Right atrium auricular region (tissue), 2 donors: ENCODE measurements around the gene HIBADH. TPM values are rescaled to one million over a fixed set of nuclear protein-coding genes. Genes with fewer than 3 reads are reported as not detected.

Experiments
- DNase-seq: peaks from one replicate; pipeline ENCODE4 v3.0.0-alpha.2; 2019; ENCODE audit warnings: low spot score
- H3K27ac ChIP-seq, 2 donors: fragments of 200-600 bp; sonication (generic); 1 replicate in 1 of 2; 2 replicates in 1 of 2; pipeline ENCODE4 v1.5.1; 2016 to 2019
- H3K27me3 ChIP-seq, 2 donors: fragments of 200-600 bp; sonication (generic); one replicate each; pipeline versions ENCODE4 v1.5.1 to v1.6.0; 2017 to 2019
- H3K36me3 ChIP-seq: fragments of 200-600 bp; sonication (generic); one replicate; pipeline ENCODE4 v1.5.1; 2016
- H3K4me1 ChIP-seq, 2 donors: fragments of 200-600 bp; sonication (generic); one replicate each; pipeline versions ENCODE4 v1.5.1 to v1.6.0; 2017 to 2019
- H3K4me3 ChIP-seq, 2 donors: fragments of 200-600 bp; sonication (generic); 1 replicate in 1 of 2; 2 replicates in 1 of 2; pipeline ENCODE4 v1.5.1; 2017 to 2019; ENCODE audit warnings: mild to moderate bottlenecking in 1 of 2, moderate library complexity in 1 of 2
- H3K9me3 ChIP-seq, 2 donors: fragments of 200-600 bp; sonication (generic); one replicate each; pipeline ENCODE4 v1.5.1; 2019
- CTCF ChIP-seq, 2 donors: fragments of 200-600 bp; sonication (generic); IDR thresholded peaks; one replicate each; pipeline ENCODE4 v1.5.1; 2019; ENCODE audit warnings: antibody characterized with exemption in 2 of 2
- total RNA-seq, 2 donors: library from RNA; depleted of rRNA; stranded (reverse); fragments of >200 nt; gene quantifications; one replicate each; pipeline ENCODE4 v1.1.0, GENCODE V29; 2016

HIBADH gene
- total RNA-seq, 2 donors from 2014 or later: 42.0 to 95.0 TPM

DNA sequence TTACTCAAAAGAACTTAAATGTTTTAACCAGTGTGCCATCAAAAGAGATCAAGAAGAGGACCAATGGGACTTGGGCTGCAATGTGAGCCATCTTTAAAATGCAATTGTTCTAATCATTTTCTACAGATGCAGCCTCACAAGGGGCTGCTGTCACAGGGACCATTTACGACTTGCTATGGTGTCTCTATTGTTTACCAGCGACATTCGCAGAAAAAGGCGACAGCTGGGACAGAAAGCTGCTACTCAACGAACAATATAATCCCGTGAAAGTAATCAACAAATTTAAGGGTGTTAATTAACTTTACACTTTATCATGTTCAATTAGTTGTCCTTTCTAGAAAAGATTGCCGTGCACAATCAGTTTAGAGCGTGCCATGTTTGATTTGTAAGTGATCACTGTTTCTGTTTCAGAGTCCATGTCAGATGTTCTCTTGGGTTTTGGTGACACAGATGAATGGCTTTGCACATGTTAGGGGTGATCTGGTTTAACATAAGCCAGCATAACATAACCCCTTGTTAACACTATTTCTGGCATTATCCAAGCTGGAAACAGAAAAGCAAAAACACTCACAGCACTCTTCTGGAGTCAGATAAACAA lies 110.8 kb downstream of the HIBADH start:
- Histone ChIP-seq H3K27me3 (no peaks in the 10 kb centered on the region), H3K36me3 (no peaks in the 10 kb centered on the region), H3K4me3 (no peak overlapping the region), H3K27ac (no peak overlapping the region), H3K9me3 (no peaks in the 10 kb centered on the region), H3K4me1 (no peaks in the 10 kb centered on the region)
- no peak for TF ChIP-seq CTCF (IDR thresholded peaks at IDR 0.05)
- DNase-seq: no peak

DNA sequence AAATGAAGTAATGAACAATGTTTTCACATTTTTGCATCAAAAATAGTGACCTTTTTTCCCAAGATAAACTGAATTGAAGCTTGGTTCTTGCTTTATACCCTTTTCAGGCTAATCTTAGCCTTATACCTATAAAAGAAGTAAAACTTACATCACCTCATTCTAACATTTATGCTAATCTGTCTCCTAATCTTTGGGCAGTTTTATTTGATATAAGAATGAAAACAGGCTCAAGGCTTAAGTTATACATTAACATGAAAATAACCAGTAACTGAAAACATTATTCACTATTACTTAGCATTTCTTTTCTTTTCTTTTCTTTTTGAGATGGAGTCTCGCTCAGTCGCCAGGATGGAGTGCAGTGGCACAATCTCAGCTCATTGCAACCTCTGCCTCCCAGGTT lies 113.1 kb downstream of the HIBADH start:
- DNase-seq: no peak
- H3K27me3 ChIP-seq: no peaks in the 10 kb centered on the region
- H3K9me3 ChIP-seq: no peaks in the 10 kb centered on the region
- no peaks in the 10 kb centered on the region for H3K4me1 ChIP-seq
- H3K4me3 ChIP-seq: no peak overlapping the region
- H3K27ac ChIP-seq: no peak overlapping the region
- TF ChIP-seq CTCF (IDR thresholded peaks at IDR 0.05): no peak
- H3K36me3 ChIP-seq: no peaks in the 10 kb centered on the region

- H3K27ac ChIP-seq: no peak overlapping the region
- TF ChIP-seq CTCF (IDR thresholded peaks at IDR 0.05): no peak
These were observed 114.4 kb downstream of the HIBADH start for GRCh38 chr7:27548304-27548703.

DNA sequence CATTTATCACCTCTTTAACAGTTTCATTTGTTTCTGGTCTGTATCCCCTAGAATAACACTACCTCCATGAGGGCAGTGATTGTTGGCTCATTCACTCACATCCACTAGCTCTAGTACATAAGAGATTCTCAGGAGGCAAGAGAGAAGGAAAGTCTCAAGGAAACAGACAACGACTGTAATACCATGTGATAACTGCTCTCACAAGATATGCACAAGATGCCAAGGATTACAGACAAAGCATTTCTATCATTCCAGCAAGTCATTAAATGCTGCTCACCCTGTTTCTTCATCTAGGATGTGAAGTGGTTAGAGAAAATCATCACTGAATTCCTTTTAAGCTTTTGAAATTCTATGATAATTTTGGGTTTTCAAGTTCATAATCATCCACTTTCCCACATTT lies 115.3 kb downstream of the HIBADH start:
- Histone ChIP-seq H3K27me3 (no peaks in the 10 kb centered on the region), H3K9me3 (no peaks in the 10 kb centered on the region), H3K4me1 (no peaks in the 10 kb centered on the region), H3K27ac (no peak overlapping the region), H3K4me3 (no peak overlapping the region), H3K36me3 (peaks cover 5% of the 10 kb centered on the region)
- TF ChIP-seq CTCF (IDR thresholded peaks at IDR 0.05): no peak
- no peak for DNase-seq

More at GRCh38 chr7:27548304-27548703, 114.4 kb downstream of the HIBADH start:
- DNase-seq: no peak
- Histone ChIP-seq H3K9me3 (no peaks in the 10 kb centered on the region), H3K36me3 (no peaks in the 10 kb centered on the region), H3K4me3 (no peak overlapping the region), H3K4me1 (no peaks in the 10 kb centered on the region), H3K27me3 (no peaks in the 10 kb centered on the region)

DNA sequence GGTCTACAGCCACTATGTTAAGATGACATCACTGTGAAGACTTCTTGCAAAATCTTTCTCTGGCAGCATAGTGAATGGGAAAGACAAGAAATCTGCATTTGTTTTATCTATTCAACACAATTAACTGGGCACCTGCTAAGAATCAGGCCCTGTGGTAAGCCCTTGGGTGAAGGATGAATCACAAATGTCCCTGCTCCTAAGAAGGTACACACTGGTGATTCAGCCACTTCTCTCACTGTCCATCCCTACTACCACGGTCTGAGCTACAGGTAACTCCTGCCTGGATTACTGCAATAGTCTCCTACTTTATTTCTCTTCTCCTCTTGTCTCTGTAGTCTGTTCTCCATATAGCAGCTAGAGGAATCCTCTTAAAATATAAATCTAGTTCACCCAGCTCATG lies 116.1 kb downstream of the HIBADH start:
- H3K9me3 ChIP-seq: peaks cover 0 to 3% of the 10 kb centered on the region in 2 donors
- no peak overlapping the region for H3K4me3 ChIP-seq
- no peaks in the 10 kb centered on the region for H3K27me3 ChIP-seq
- no peak for DNase-seq
- TF ChIP-seq CTCF (IDR thresholded peaks at IDR 0.05): no peak
- H3K4me1 ChIP-seq: no peaks in the 10 kb centered on the region
- peaks cover 13% of the 10 kb centered on the region for H3K36me3 ChIP-seq
- no peak overlapping the region for H3K27ac ChIP-seq

DNA sequence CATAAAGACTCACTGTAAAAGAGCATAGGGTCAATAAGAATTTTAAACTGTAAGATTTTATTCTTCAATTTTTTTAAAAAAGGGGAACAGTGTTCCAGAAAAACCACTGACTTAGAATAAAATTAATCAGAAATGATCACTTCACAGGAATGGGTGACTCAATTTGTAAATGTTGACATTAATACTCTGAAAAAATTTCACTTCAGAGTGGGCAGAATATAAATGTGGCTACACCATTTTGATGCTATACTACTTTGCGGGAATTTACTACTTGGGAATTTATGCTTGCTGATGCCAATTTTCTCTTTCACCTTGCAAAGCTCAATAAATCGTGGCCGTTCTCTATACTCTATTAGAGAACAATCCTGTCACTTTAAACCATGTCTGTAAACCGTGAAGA lies 126.9 kb downstream of the HIBADH start:
- DNase-seq: no peak
- Histone ChIP-seq H3K4me3 (no peak overlapping the region), H3K9me3 (no peaks in the 10 kb centered on the region), H3K27ac (no peak overlapping the region), H3K27me3 (no peaks in the 10 kb centered on the region), H3K4me1 (no peaks in the 10 kb centered on the region), H3K36me3 (peaks cover 11% of the 10 kb centered on the region)
- no peak for TF ChIP-seq CTCF (IDR thresholded peaks at IDR 0.05)
